Measurements from ENCODE around the gene TMC7. TPM values are rescaled to one million over a fixed set of nuclear protein-coding genes. Genes with fewer than 3 reads are reported as not detected.

The TMC7 gene
- total RNA-seq, 1 experiment from 2014 or later, result 0.82 TPM

DNA sequence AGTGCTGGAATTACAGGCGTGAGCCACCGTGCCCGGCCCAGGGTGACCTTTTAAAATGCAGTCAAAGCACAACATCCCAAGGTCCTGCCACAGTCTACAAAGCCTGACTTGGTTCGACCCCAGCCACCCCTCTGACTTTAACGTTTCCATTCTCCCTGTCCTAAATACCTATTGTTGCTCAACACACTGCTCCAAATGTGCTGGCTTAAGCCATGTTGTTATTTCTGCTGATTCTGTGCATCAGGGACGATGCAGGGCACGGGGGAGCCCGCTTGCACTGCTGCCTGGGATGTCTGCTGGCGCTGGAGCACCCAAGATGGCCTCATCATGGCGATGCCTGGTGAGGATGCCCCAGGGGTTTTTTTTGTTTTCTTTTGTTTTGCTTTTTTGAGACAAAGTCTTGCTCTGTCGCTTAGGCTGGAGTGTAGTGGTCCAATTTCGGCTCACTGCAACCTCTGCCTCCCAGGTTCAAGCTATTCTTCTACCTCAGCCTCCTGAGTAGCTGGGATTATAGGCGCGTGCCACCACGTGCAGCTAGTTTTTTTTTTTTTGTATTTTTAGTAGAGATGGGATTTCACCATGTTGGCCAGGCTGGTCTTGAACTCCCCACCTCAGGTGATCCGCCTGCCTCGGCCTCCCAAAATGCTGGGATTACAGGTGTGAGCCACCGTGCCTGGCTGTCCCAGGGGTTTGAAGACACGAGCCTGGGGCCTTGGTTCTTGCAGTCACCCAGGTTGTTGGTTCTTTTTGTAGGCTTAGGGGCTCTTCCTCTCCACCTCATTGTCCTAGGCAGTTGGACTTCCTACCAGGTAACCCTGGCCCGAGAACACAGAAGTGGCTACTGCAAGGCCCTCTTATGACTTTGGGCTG is 22.9 kb downstream of the TMC7 start:
- Histone ChIP-seq H3K4me3 (ENCODE audit: low read depth, low read length, poor library complexity, severe bottlenecking) (no peak overlapping the region), H3K4me1 (ENCODE audit: insufficient read depth, low read length, poor library complexity, severe bottlenecking) (no peaks in the 10 kb centered on the region), H3K27me3 (replicated peaks; ENCODE audit: insufficient read depth, low read depth, low read length, poor library complexity) (no peaks in the 10 kb centered on the region), H3K9me3 (ENCODE audit: low read depth, low read length, poor library complexity, severe bottlenecking) (peaks cover 5% of the 10 kb centered on the region), H3K27ac (ENCODE audit: low read depth, low read length, poor library complexity, severe bottlenecking) (no peak overlapping the region), H3K36me3 (ENCODE audit: insufficient read depth, low read length, poor library complexity, severe bottlenecking) (no peaks in the 10 kb centered on the region)
- ChIA-PET CTCF (no interaction called here), POLR2A (ENCODE audit: low non-redundant PET) (no interaction called here)
- TF ChIP-seq EZH2 (IDR thresholded peaks at IDR 0.05; ENCODE audit: borderline replicate concordance, low read depth, low read length, poor library complexity, severe bottlenecking), result no peak
- TF ChIP-seq, protein P1, sequence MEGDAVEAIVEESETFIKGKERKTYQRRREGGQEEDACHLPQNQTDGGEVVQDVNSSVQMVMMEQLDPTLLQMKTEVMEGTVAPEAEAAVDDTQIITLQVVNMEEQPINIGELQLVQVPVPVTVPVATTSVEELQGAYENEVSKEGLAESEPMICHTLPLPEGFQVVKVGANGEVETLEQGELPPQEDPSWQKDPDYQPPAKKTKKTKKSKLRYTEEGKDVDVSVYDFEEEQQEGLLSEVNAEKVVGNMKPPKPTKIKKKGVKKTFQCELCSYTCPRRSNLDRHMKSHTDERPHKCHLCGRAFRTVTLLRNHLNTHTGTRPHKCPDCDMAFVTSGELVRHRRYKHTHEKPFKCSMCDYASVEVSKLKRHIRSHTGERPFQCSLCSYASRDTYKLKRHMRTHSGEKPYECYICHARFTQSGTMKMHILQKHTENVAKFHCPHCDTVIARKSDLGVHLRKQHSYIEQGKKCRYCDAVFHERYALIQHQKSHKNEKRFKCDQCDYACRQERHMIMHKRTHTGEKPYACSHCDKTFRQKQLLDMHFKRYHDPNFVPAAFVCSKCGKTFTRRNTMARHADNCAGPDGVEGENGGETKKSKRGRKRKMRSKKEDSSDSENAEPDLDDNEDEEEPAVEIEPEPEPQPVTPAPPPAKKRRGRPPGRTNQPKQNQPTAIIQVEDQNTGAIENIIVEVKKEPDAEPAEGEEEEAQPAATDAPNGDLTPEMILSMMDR (conservative IDR thresholded peaks at IDR 0.05; ENCODE audit: low read depth, low read length), result no peak
- intact Hi-C loops (cut with micrococcal nuclease; ENCODE audit: unreplicated experiment), result no loop called here
- DNase-seq (ENCODE audit: low spot score), result no peak
- no TSS peak for BruUV-seq (replicated peaks)

DNA sequence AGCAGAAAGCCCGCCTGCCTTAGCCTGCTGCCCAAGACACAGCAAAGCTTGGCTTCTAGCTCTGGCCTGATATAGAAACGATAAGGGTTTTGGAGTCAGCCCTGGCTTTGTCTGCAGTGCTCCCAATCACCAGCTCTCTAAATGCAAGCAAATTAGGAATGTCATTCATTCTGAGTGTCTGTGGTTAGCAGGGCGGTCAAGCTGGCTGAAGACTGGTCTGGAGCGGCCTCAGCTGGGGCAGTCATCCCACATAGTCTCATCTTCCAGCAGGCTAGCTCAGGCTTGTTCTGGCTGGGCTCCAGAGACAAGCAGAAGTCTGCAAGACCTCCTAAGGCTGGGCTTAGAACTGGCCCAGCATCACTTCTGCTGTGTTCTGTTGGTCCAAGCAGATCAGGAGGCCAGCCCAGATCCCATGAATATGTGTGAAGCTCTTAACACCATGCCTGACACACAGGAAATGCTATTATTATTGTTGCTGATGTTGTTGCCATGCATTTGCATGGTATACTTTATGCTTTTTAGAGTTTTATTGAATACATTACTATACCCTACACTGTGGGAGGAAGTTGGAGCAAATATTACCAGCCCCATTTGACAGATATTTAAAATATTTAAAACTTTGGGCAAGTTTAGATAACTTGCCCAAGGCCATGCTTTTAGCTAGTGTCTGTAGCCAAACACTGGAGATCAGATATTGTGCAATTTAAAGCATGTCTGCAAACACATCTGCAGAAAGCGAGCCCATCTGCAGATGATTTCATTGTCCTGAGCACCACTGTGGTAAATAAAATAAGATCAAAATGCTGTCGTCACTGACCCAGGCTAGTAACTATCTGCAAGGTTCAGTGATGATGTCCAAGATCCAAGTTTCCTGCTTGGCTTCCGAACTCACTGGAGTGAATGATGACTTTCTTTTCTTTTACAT is 24.8 kb downstream of the TMC7 start:
- H3K9me3 ChIP-seq (ENCODE audit: low read depth, low read length, poor library complexity, severe bottlenecking), result peaks cover 5% of the 10 kb centered on the region
- no peaks in the 10 kb centered on the region for H3K4me1 ChIP-seq (ENCODE audit: insufficient read depth, low read length, poor library complexity, severe bottlenecking)
- CTCF ChIA-PET, result no interaction called here
- no peaks in the 10 kb centered on the region for H3K36me3 ChIP-seq (ENCODE audit: insufficient read depth, low read length, poor library complexity, severe bottlenecking)
- BruUV-seq (replicated peaks), result no TSS peak
- intact Hi-C loops (cut with micrococcal nuclease; ENCODE audit: unreplicated experiment), result no loop called here
- no peak for DNase-seq (ENCODE audit: low spot score)
- no peak overlapping the region for H3K27ac ChIP-seq (ENCODE audit: low read depth, low read length, poor library complexity, severe bottlenecking)
- H3K27me3 ChIP-seq (replicated peaks; ENCODE audit: insufficient read depth, low read depth, low read length, poor library complexity), result no peaks in the 10 kb centered on the region
- no peak for TF ChIP-seq EZH2 (IDR thresholded peaks at IDR 0.05; ENCODE audit: borderline replicate concordance, low read depth, low read length, poor library complexity, severe bottlenecking)
- TF ChIP-seq, protein P1 (conservative IDR thresholded peaks at IDR 0.05; ENCODE audit: low read depth, low read length), result no peak
- H3K4me3 ChIP-seq (ENCODE audit: low read depth, low read length, poor library complexity, severe bottlenecking), result no peak overlapping the region
- POLR2A ChIA-PET (ENCODE audit: low non-redundant PET), result no interaction called here

DNA sequence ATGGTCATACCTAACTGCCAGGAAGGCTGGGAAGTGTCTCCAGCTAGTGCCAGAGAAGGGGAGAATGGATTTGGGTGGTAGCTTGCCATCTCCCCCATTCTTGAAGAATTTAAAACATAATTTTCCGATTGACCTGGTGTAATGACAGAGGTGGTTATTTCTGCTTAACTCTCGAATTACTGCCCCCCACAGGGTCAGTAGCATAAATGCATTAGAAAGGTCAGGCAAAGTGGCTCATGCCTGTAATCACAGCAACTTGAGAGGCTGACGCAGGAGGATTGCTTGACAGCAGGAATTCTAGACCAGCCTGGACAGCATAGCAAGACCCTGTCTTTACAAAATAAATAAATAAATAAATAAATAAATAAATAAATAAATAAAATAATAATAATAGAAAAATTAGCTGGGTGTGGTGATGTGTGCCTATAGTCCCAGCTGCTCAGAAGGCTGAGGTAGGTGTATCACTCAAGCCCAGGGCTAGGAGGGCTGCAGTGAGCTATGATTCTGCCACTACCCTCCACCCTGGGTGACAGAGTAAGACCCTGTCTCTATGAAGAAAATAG is 27.5 kb downstream of the TMC7 start:
- Histone ChIP-seq H3K9me3 (ENCODE audit: low read depth, low read length, poor library complexity, severe bottlenecking) (peaks cover 5% of the 10 kb centered on the region), H3K4me1 (ENCODE audit: insufficient read depth, low read length, poor library complexity, severe bottlenecking) (no peaks in the 10 kb centered on the region), H3K36me3 (ENCODE audit: insufficient read depth, low read length, poor library complexity, severe bottlenecking) (no peaks in the 10 kb centered on the region), H3K4me3 (ENCODE audit: low read depth, low read length, poor library complexity, severe bottlenecking) (no peak overlapping the region), H3K27me3 (replicated peaks; ENCODE audit: insufficient read depth, low read depth, low read length, poor library complexity) (no peaks in the 10 kb centered on the region), H3K27ac (ENCODE audit: low read depth, low read length, poor library complexity, severe bottlenecking) (no peak overlapping the region)
- TF ChIP-seq EZH2 (IDR thresholded peaks at IDR 0.05; ENCODE audit: borderline replicate concordance, low read depth, low read length, poor library complexity, severe bottlenecking), result no peak
- TF ChIP-seq, protein P1 (conservative IDR thresholded peaks at IDR 0.05; ENCODE audit: low read depth, low read length), result no peak
- no peak for DNase-seq (ENCODE audit: low spot score)
- BruUV-seq (replicated peaks), result no TSS peak
- CTCF ChIA-PET, result no interaction called here
- intact Hi-C loops (cut with micrococcal nuclease; ENCODE audit: unreplicated experiment), result no loop called here
- POLR2A ChIA-PET (ENCODE audit: low non-redundant PET), result no interaction called here

All from A673 (cell line).